ENCODE results near the gene CACNB1. TPM values are rescaled to one million over a fixed set of nuclear protein-coding genes. Genes with fewer than 3 reads are reported as not detected.

CACNB1 gene
- total RNA-seq, 1 experiment from 2014 or later: 20.0 TPM

- H3K27ac Mint-ChIP-seq: no peak overlapping the region; a peak in 1 of 7 replicates
- H3K36me3 Mint-ChIP-seq (ENCODE audit: insufficient read depth in 1 of 3, low read depth in 3 of 3): peaks cover 3 to 8% (median 7%) of the 10 kb centered on the region in 3 experiments; a peak in 5 of 7 replicates
- no CpG with 5 or more reads among the region's 51 CpGs for WGBS (ENCODE audit: extremely low coverage, insufficient read length, low lambda C conversion rate)
These were observed 32.2 kb downstream of the CACNB1 start for GRCh38 chr17:39165178-39165840.

More at GRCh38 chr17:39165178-39165840, 32.2 kb downstream of the CACNB1 start:
- Mint-ChIP-seq H3K27me3 (ENCODE audit: low read depth) (peaks cover 37% of the 10 kb centered on the region), H3K4me1 (peaks cover 24 to 25% of the 10 kb centered on the region in 2 experiments), H3K4me3 (peak overlapping the region; percentile 82 to 96), H3K9me3 (peaks cover 4 to 8% of the 10 kb centered on the region in 2 experiments)
- no peak for TF ChIP-seq CTCF (conservative IDR thresholded peaks at IDR 0.05)
- Histone ChIP-seq H2BK5ac (ENCODE audit: insufficient read length, low read length) (no peak overlapping the region), H2BK15ac (ENCODE audit: low read depth, low read length) (no peak overlapping the region), H2BK120ac (ENCODE audit: low read depth, low read length, poor library complexity, severe bottlenecking) (no peak overlapping the region), H3T11ph (ENCODE audit: low read length) (no peak overlapping the region), H3K23me2 (ENCODE audit: insufficient read length, low read depth, low read length, poor library complexity, severe bottlenecking) (peaks cover 9% of the 10 kb centered on the region), H3K9me3 (ENCODE audit: control insufficient read depth, low read depth, low read length) (no peaks in the 10 kb centered on the region), H4K8ac (replicated peaks; ENCODE audit: insufficient read length, low read depth, low read length) (no peak overlapping the region), H3K4ac (ENCODE audit: low read depth, low read length) (no peak overlapping the region), H3K18ac (ENCODE audit: insufficient read length, low read depth, low read length) (no peak overlapping the region), H2AFZ (ENCODE audit: low read length) (no peak overlapping the region), H2BK12ac (ENCODE audit: insufficient read length, low read depth, low read length) (no peak overlapping the region), H2AK5ac (ENCODE audit: insufficient read length, low read length) (no peak overlapping the region), H3K4me1 (ENCODE audit: insufficient read depth, low read length) (no peaks in the 10 kb centered on the region), H3K14ac (ENCODE audit: insufficient read depth, low read length) (no peak overlapping the region), H3K23ac (ENCODE audit: insufficient read length, low read depth, low read length) (no peak overlapping the region), H4K5ac (ENCODE audit: insufficient read length, low read depth, low read length) (no peak overlapping the region), H3K27ac (ENCODE audit: insufficient read length, low read depth, low read length) (no peak overlapping the region), H4K20me1 (ENCODE audit: control insufficient read depth, insufficient read depth, insufficient read length) (no peaks in the 10 kb centered on the region), H3K9ac (ENCODE audit: extremely low read depth, insufficient read length, low read length) (no peak overlapping the region), H3K27me3 (ENCODE audit: insufficient read depth, low read length) (peaks cover 10% of the 10 kb centered on the region; the same call in 1 of the 2 replicates), H3K4me2 (ENCODE audit: insufficient read depth, insufficient read length, low read length) (peak overlapping the region; percentile 82), H2BK20ac (ENCODE audit: low read depth, low read length, poor library complexity, severe bottlenecking) (no peak overlapping the region), H3K79me2 (ENCODE audit: insufficient read depth, low read length) (no peaks in the 10 kb centered on the region), H4K91ac (ENCODE audit: insufficient read length, low read depth, low read length) (no peak overlapping the region), H3K56ac (ENCODE audit: insufficient read length, low read depth, low read length) (no peak overlapping the region), H3K79me1 (ENCODE audit: insufficient read depth, low read depth, low read length, poor library complexity, severe bottlenecking) (no peaks in the 10 kb centered on the region)
- no peak for DNase-seq

Data from H9 (cell line).